Naive thymus-derived CD4-positive, alpha-beta T cell (primary cell): ENCODE results near the gene NUMB. TPM values are rescaled to one million over a fixed set of nuclear protein-coding genes. Genes with fewer than 3 reads are reported as not detected.
A peak's percentile ranks its signal among the peaks of the same experiment; 100 is the strongest.
"Not testable (repeated sequence)": the region's sequence is repeated elsewhere in the genome, so short reads cannot be mapped to it uniquely, and the experiment has no call there.

Experiments used
- ATAC-seq: fragments of 150-1000 bp; cut with Tn5 transposase; 2 replicates; pipeline ENCODE4 v1.10.0; 2021; ENCODE audit warnings: mild to moderate bottlenecking, moderate library complexity
- CTCF ChIA-PET: fragments of 350-600 bp; sonication (Branson Sonifier 250); formaldehyde crosslinking; loops from one replicate; lab custom pipeline; 2021; ENCODE audit warnings: antibody characterized with exemption; lab: Charles Lee
- POLR2A ChIA-PET: fragments of 350-600 bp; sonication (Branson Sonifier 250); formaldehyde crosslinking; loops from one replicate; lab custom pipeline; 2021; ENCODE audit warnings: antibody characterized with exemption, inconsistent platforms; lab: Charles Lee
- DNase-seq, 9 donors: peaks; one replicate each; pipeline versions ENCODE4 v3.0.0 to v3.0.0-alpha.2; 2020 to 2022; ENCODE audit warnings: mixed read lengths in 1 of 9
- H3K27ac ChIP-seq: one replicate; pipeline ENCODE4 v1.7.0; 2013; ENCODE audit warnings: mild to moderate bottlenecking, low read depth, low read length, moderate library complexity
- H3K27me3 ChIP-seq, 2 donors: one replicate each; pipeline ENCODE4 v1.7.0; 2013; ENCODE audit warnings: low read length in 2 of 2, mild to moderate bottlenecking in 2 of 2, moderate library complexity in 2 of 2; ENCODE audit not compliant: control insufficient read depth in 2 of 2, insufficient read depth in 2 of 2
- H3K36me3 ChIP-seq, 3 experiments: 1 replicate in 2 of 3; 2 replicates in 1 of 3; pipeline ENCODE4 v1.7.0; 2013; ENCODE audit warnings: low read length in 3 of 3, mild to moderate bottlenecking in 3 of 3, moderate library complexity in 1 of 3; ENCODE audit not compliant: insufficient read depth in 3 of 3, control insufficient read depth in 2 of 3
- H3K4me1 ChIP-seq, 2 donors: one replicate each; pipeline ENCODE4 v1.7.0; 2013; ENCODE audit warnings: low read length in 2 of 2, mild to moderate bottlenecking in 2 of 2, moderate library complexity in 1 of 2; ENCODE audit not compliant: control insufficient read depth in 2 of 2, insufficient read depth in 2 of 2
- H3K4me3 ChIP-seq: 2 replicates; pipeline ENCODE4 v1.7.0; 2013; ENCODE audit warnings: mild to moderate bottlenecking, low read length
- H3K9me3 ChIP-seq, 3 experiments: 1 replicate in 2 of 3; 2 replicates in 1 of 3; pipeline ENCODE4 v1.7.0; 2013; ENCODE audit warnings: low read length in 3 of 3; ENCODE audit not compliant: control insufficient read depth in 2 of 3
- H3K27ac Mint-ChIP-seq, 9 donors: one replicate each; pipeline ENCODE4 v1.8.0; 2020 to 2022; ENCODE audit warnings: mixed read lengths in 9 of 9, mild to moderate bottlenecking in 8 of 9, moderate library complexity in 5 of 9, inconsistent platforms in 2 of 9
- H3K27me3 Mint-ChIP-seq, 5 donors: one replicate each; pipeline ENCODE4 v1.8.0; 2021 to 2022; ENCODE audit warnings: mixed read lengths in 5 of 5, mild to moderate bottlenecking in 1 of 5
- H3K36me3 Mint-ChIP-seq, 5 donors: one replicate each; pipeline ENCODE4 v1.8.0; 2020 to 2022; ENCODE audit warnings: mixed read lengths in 5 of 5, mild to moderate bottlenecking in 3 of 5, inconsistent platforms in 1 of 5
- H3K4me1 Mint-ChIP-seq, 7 donors: one replicate each; pipeline ENCODE4 v1.8.0; 2020 to 2022; ENCODE audit warnings: mixed read lengths in 7 of 7, mild to moderate bottlenecking in 3 of 7, inconsistent platforms in 1 of 7
- H3K4me3 Mint-ChIP-seq, 10 donors: one replicate each; pipeline ENCODE4 v1.8.0; 2020 to 2022; ENCODE audit warnings: mild to moderate bottlenecking in 10 of 10, mixed read lengths in 10 of 10, moderate library complexity in 6 of 10, inconsistent platforms in 2 of 10
- H3K9me3 Mint-ChIP-seq, 11 donors: one replicate each; pipeline ENCODE4 v1.8.0; 2020 to 2022; ENCODE audit warnings: mixed read lengths in 11 of 11, mild to moderate bottlenecking in 4 of 11, inconsistent platforms in 1 of 11, moderate library complexity in 1 of 11
- intact Hi-C, 2 donors: fragments of 100-400 bp; cut with micrococcal nuclease; formaldehyde crosslinking; loops; one replicate each; pipeline ENCODE4 v1.15.1; 2023
- polyA plus RNA-seq, 2 donors: library from polyadenylated mRNA; unstranded; fragments of 300-500 nt; fragmentation: Illumina TruSeq; gene quantifications; one replicate each; pipeline ENCODE4 v1.2.3, GENCODE V29; 2021
- total RNA-seq, 6 experiments: library from RNA in 5 of 6; stranded (reverse) in 5 of 6; gene quantifications; 1 replicate in 5 of 6; 2 replicates in 1 of 6; pipeline ENCODE4 v1.2.3 and lab custom pipeline; 2021 to 2026

The NUMB gene
- total and polyA plus RNA-seq, 7 experiments from 2014 or later: 32.7 to 90.6 (median 49.0) TPM

- no peaks in the 10 kb centered on the region for H3K4me1 ChIP-seq
- H3K27me3 ChIP-seq: no peaks in the 10 kb centered on the region
- intact Hi-C loops: no loop called here
- H3K9me3 ChIP-seq: no peaks in the 10 kb centered on the region
- Mint-ChIP-seq H3K36me3 (peaks cover 4 to 17% (median 13%) of the 10 kb centered on the region in 5 donors), H3K4me3 (no peak overlapping the region), H3K9me3 (no peaks in the 10 kb centered on the region), H3K27ac (no peak overlapping the region), H3K27me3 (no peaks in the 10 kb centered on the region), H3K4me1 (peaks cover 5 to 12% (median 6%) of the 10 kb centered on the region in 7 donors)
- no peaks in the 10 kb centered on the region for H3K36me3 ChIP-seq
- ATAC-seq (no peak), DNase-seq (no peak)
- H3K4me3 ChIP-seq: no peak overlapping the region
- ChIA-PET CTCF (no interaction called here), POLR2A (no interaction called here)
- no peak overlapping the region for H3K27ac ChIP-seq
Measured at GRCh38 chr14:73311708-73312030, 146.7 kb downstream of the NUMB start.

GRCh38 chr14:73309207-73309606, 149.1 kb downstream of the NUMB start:
- intact Hi-C loops, H3K9me3 ChIP-seq, DNase-seq, POLR2A ChIA-PET, H3K36me3 ChIP-seq, H3K27me3 ChIP-seq, H3K4me1 ChIP-seq, H3K9me3 Mint-ChIP-seq, H3K27ac ChIP-seq, CTCF ChIA-PET, H3K27me3 Mint-ChIP-seq, H3K4me3 Mint-ChIP-seq, ATAC-seq, H3K4me3 ChIP-seq: not testable (repeated sequence)
- Mint-ChIP-seq H3K36me3 (peaks cover 4 to 27% (median 13%) of the 10 kb centered on the region in 5 donors), H3K27ac (peak overlapping the region in 1 of 9 donors; percentile 19), H3K4me1 (peaks cover 5 to 13% (median 9%) of the 10 kb centered on the region in 7 donors)

GRCh38 chr14:73307261-73307660, 151.1 kb downstream of the NUMB start:
- ATAC-seq: no peak
- no peak overlapping the region for H3K4me3 Mint-ChIP-seq
- intact Hi-C loops: no loop called here
- peaks cover 4 to 29% (median 13%) of the 10 kb centered on the region in 5 donors for H3K36me3 Mint-ChIP-seq
- no peaks in the 10 kb centered on the region for H3K9me3 Mint-ChIP-seq
- CTCF ChIA-PET: no interaction called here
- POLR2A ChIA-PET: no interaction called here
- peaks cover 5 to 15% (median 9%) of the 10 kb centered on the region in 7 donors for H3K4me1 Mint-ChIP-seq
- H3K36me3 ChIP-seq: no peaks in the 10 kb centered on the region
- no peaks in the 10 kb centered on the region for H3K27me3 ChIP-seq
- no peaks in the 10 kb centered on the region for H3K27me3 Mint-ChIP-seq
- no peak for DNase-seq
- no peaks in the 10 kb centered on the region for H3K9me3 ChIP-seq
- no peak overlapping the region for H3K4me3 ChIP-seq
- H3K27ac Mint-ChIP-seq: peak overlapping the region in 1 of 9 donors; percentile 36
- H3K4me1 ChIP-seq: no peaks in the 10 kb centered on the region
- H3K27ac ChIP-seq: no peak overlapping the region

- CTCF ChIA-PET: interaction anchor here (0.6 kb wide), 1 partner anchor 1961 kb away, joined by 5 read pairs; no protein-coding TSS in a partner anchor
- Histone ChIP-seq H3K27me3 (no peaks in the 10 kb centered on the region), H3K4me3 (no peak overlapping the region), H3K36me3 (no peaks in the 10 kb centered on the region), H3K4me1 (no peaks in the 10 kb centered on the region), H3K9me3 (no peaks in the 10 kb centered on the region), H3K27ac (no peak overlapping the region)
- H3K9me3 Mint-ChIP-seq: no peaks in the 10 kb centered on the region
- peaks cover 0 to 9% (median 5%) of the 10 kb centered on the region in 7 donors for H3K4me1 Mint-ChIP-seq
- ATAC-seq (no peak), DNase-seq (no peak)
- H3K36me3 Mint-ChIP-seq: peaks cover 4 to 23% (median 13%) of the 10 kb centered on the region in 5 donors
- no peaks in the 10 kb centered on the region for H3K27me3 Mint-ChIP-seq
- POLR2A ChIA-PET: no interaction called here
- no peak overlapping the region for H3K4me3 Mint-ChIP-seq
- H3K27ac Mint-ChIP-seq: no peak overlapping the region
- intact Hi-C loops: no loop called here
Measured at GRCh38 chr14:73305499-73305898, 152.8 kb downstream of the NUMB start.

- CTCF ChIA-PET: interaction anchor here (0.6 to 3.5 kb wide), 13 partner anchors 9 to 183 kb away, joined by 3 to 117 read pairs (median 3); no protein-coding TSS in a partner anchor
- Histone ChIP-seq H3K4me1 (no peaks in the 10 kb centered on the region), H3K4me3 (no peak overlapping the region), H3K27me3 (no peaks in the 10 kb centered on the region), H3K36me3 (peaks cover 0 to 17% (median 0%) of the 10 kb centered on the region in 3 experiments), H3K27ac (no peak overlapping the region), H3K9me3 (no peaks in the 10 kb centered on the region)
- peak in 5 of 9 donors; percentile 27 to 53 (median 43) for DNase-seq
- no peak overlapping the region for H3K4me3 Mint-ChIP-seq
- POLR2A ChIA-PET: interaction anchor here (0.7 kb wide), 1 partner anchor 724 kb away, joined by 4 read pairs; the partner anchor contains the start of gene BBOF1
- ATAC-seq: peak; percentile 70
- peaks cover 0 to 18% (median 0%) of the 10 kb centered on the region in 7 donors for H3K4me1 Mint-ChIP-seq
- no peaks in the 10 kb centered on the region for H3K27me3 Mint-ChIP-seq
- peaks cover 0 to 19% (median 12%) of the 10 kb centered on the region in 5 donors for H3K36me3 Mint-ChIP-seq
- intact Hi-C loops: loop anchor here (1.0 to 5.0 kb wide), 4 partner anchors 123 to 338 kb away; partner anchors contain the start of gene ACOT2 (in 1 of the 2)
- H3K27ac Mint-ChIP-seq: no peak overlapping the region
- no peaks in the 10 kb centered on the region for H3K9me3 Mint-ChIP-seq
Measured at GRCh38 chr14:73295198-73295796, 163.0 kb downstream of the NUMB start.

- H3K4me3 ChIP-seq: no peak overlapping the region
- H3K27ac Mint-ChIP-seq: no peak overlapping the region
- no peaks in the 10 kb centered on the region for H3K4me1 ChIP-seq
- H3K9me3 Mint-ChIP-seq: no peaks in the 10 kb centered on the region
- DNase-seq: no peak
- H3K36me3 Mint-ChIP-seq: peaks cover 0 to 22% (median 16%) of the 10 kb centered on the region in 5 donors
- H3K27me3 Mint-ChIP-seq: no peaks in the 10 kb centered on the region
- POLR2A ChIA-PET: no interaction called here
- CTCF ChIA-PET: interaction anchor here (0.6 to 3.5 kb wide), 6 partner anchors 10 to 184 kb away, joined by 3 to 117 read pairs (median 5); no protein-coding TSS in a partner anchor
- no peaks in the 10 kb centered on the region for H3K27me3 ChIP-seq
- no peaks in the 10 kb centered on the region for H3K9me3 ChIP-seq
- no peak for ATAC-seq
- intact Hi-C loops: no loop called here
- peaks cover 0 to 30% (median 2%) of the 10 kb centered on the region in 7 donors for H3K4me1 Mint-ChIP-seq
- H3K36me3 ChIP-seq: peaks cover 0 to 17% (median 0%) of the 10 kb centered on the region in 3 experiments
- no peak overlapping the region for H3K4me3 Mint-ChIP-seq
- no peak overlapping the region for H3K27ac ChIP-seq
Measured at GRCh38 chr14:73293782-73294781, 164.3 kb downstream of the NUMB start.
